IMR-90 (cell line): ENCODE measurements around the gene IGLL1. TPM values are rescaled to one million over a fixed set of nuclear protein-coding genes. Genes with fewer than 3 reads are reported as not detected.

Experiments used
- ATAC-seq: fragments of 200-7000 bp; cut with Tn5 transposase; 2 replicates; pipeline ENCODE4 v1.9.1; 2020; ENCODE audit warnings: low read depth, mild to moderate bottlenecking, moderate library complexity
- BruUV-seq: library from RNA; stranded (reverse); fragments of 400-500 nt; replicated peaks from 2 replicates; lab custom pipeline; 2021; lab: Mats Ljungman, UMichigan
- CTCF ChIA-PET: fragments of 300-600 bp; formaldehyde crosslinking; extraction: SDS; loops from one replicate; lab custom pipeline; 2021; ENCODE audit warnings: antibody characterized with exemption; lab: Yijun Ruan, JAX
- POLR2A ChIA-PET: fragments of 300-600 bp; sonication (Branson Sonifier 250); formaldehyde crosslinking; loops from one replicate; lab custom pipeline; 2022; ENCODE audit warnings: antibody characterized with exemption; ENCODE audit not compliant: unreplicated experiment; lab: Charles Lee
- DNase-seq: peaks from one replicate; pipeline ENCODE4 v3.0.0; 2013
- H2AFZ ChIP-seq: replicated peaks from 2 replicates; pipeline ENCODE3; 2013; ENCODE audit warnings: low read length, mild to moderate bottlenecking; ENCODE audit not compliant: poor library complexity
- H2AK5ac ChIP-seq: 2 replicates; pipeline ENCODE4 v1.6.1; 2013; ENCODE audit warnings: low read depth, low read length, inconsistent platforms
- H2AK9ac ChIP-seq: replicated peaks from 2 replicates; pipeline ENCODE3; 2013; ENCODE audit warnings: mild to moderate bottlenecking, low read depth, low read length, moderate library complexity; ENCODE audit not compliant: poor library complexity
- H2BK120ac ChIP-seq: 2 replicates; pipeline ENCODE4 v1.6.1; 2013; ENCODE audit warnings: low read depth, low read length, inconsistent platforms
- H2BK15ac ChIP-seq: 3 replicates; pipeline ENCODE4 v1.6.1; 2013; ENCODE audit warnings: low read depth, low read length, inconsistent platforms
- H2BK20ac ChIP-seq: 2 replicates; pipeline ENCODE4 v1.6.1; 2013; ENCODE audit warnings: low read depth, mild to moderate bottlenecking, inconsistent platforms, low read length, moderate library complexity
- H2BK5ac ChIP-seq: 2 replicates; pipeline ENCODE4 v1.6.1; 2013; ENCODE audit warnings: mild to moderate bottlenecking, low read depth, low read length, inconsistent platforms; ENCODE audit not compliant: poor library complexity, severe bottlenecking
- H3K14ac ChIP-seq: replicated peaks from 2 replicates; pipeline ENCODE4 v1.6.1; 2013; ENCODE audit warnings: low read depth, low read length, inconsistent platforms
- H3K18ac ChIP-seq: 2 replicates; pipeline ENCODE4 v1.6.1; 2013; ENCODE audit warnings: low read depth, low read length, control low read depth
- H3K23ac ChIP-seq: 2 replicates; pipeline ENCODE4 v1.6.1; 2013; ENCODE audit warnings: low read depth, low read length, inconsistent platforms
- H3K27ac ChIP-seq: 2 replicates; pipeline ENCODE4 v1.5.1; 2013; ENCODE audit warnings: mild to moderate bottlenecking, control low read depth, low read length; ENCODE audit not compliant: insufficient read depth
- H3K27me3 ChIP-seq: 2 replicates; pipeline ENCODE4 v1.6.1; 2013; ENCODE audit warnings: low read length; ENCODE audit not compliant: control insufficient read depth, insufficient read depth
- H3K36me3 ChIP-seq: 2 replicates; pipeline ENCODE4 v1.6.1; 2013; ENCODE audit warnings: low read length, mixed read lengths; ENCODE audit not compliant: control insufficient read depth, insufficient read depth
- H3K4ac ChIP-seq: 2 replicates; pipeline ENCODE4 v1.6.1; 2013; ENCODE audit warnings: low read depth, low read length, inconsistent platforms
- H3K4me1 ChIP-seq: 2 replicates; pipeline ENCODE4 v1.6.1; 2013; ENCODE audit warnings: low read length, mixed read lengths; ENCODE audit not compliant: control insufficient read depth, insufficient read depth
- H3K4me2 ChIP-seq: 2 replicates; pipeline ENCODE4 v1.6.1; 2013; ENCODE audit warnings: low read depth, mild to moderate bottlenecking, control low read depth, low read length, moderate library complexity
- H3K4me3 ChIP-seq: 2 replicates; pipeline ENCODE4 v1.5.1; 2013; ENCODE audit warnings: low read depth, mild to moderate bottlenecking, control low read depth, low read length, moderate library complexity; ENCODE audit not compliant: insufficient read depth
- H3K56ac ChIP-seq: 2 replicates; pipeline ENCODE4 v1.6.1; 2013; ENCODE audit warnings: low read length, inconsistent platforms; ENCODE audit not compliant: insufficient read depth; ENCODE audit errors: extremely low read depth
- H3K79me1 ChIP-seq, 2 experiments: 2 replicates each; pipeline ENCODE4 v1.6.1; 2013; ENCODE audit warnings: low read length in 2 of 2, inconsistent platforms in 1 of 2, low read depth in 1 of 2
- H3K9ac ChIP-seq: 2 replicates; pipeline ENCODE4 v1.6.1; 2013; ENCODE audit warnings: low read depth, low read length, control low read depth
- H3K9me1 ChIP-seq: 2 replicates; pipeline ENCODE4 v1.6.1; 2013; ENCODE audit warnings: low read length, inconsistent platforms; ENCODE audit not compliant: insufficient read depth
- H3K9me3 ChIP-seq: 2 replicates; pipeline ENCODE4 v1.6.1; 2013; ENCODE audit warnings: low read length; ENCODE audit not compliant: control insufficient read depth, insufficient read depth
- H4K20me1 ChIP-seq: 2 replicates; pipeline ENCODE4 v1.6.1; 2013; ENCODE audit warnings: low read length, inconsistent platforms; ENCODE audit not compliant: insufficient read depth
- H4K5ac ChIP-seq: 2 replicates; pipeline ENCODE4 v1.6.1; 2013; ENCODE audit warnings: mild to moderate bottlenecking, low read depth, low read length, control low read depth
- H4K8ac ChIP-seq, 2 experiments: 2 replicates each; pipeline ENCODE4 v1.6.1; 2013; ENCODE audit warnings: low read depth in 2 of 2, low read length in 2 of 2, control low read depth in 1 of 2, inconsistent platforms in 1 of 2
- H4K91ac ChIP-seq: 2 replicates; pipeline ENCODE4 v1.6.1; 2013; ENCODE audit warnings: low read depth, low read length, inconsistent platforms; ENCODE audit not compliant: insufficient read depth
- BHLHE40 ChIP-seq: fragments of 150-350 bp; IDR thresholded peaks from 2 replicates; pipeline ENCODE4 v1.6.1; 2016; ENCODE audit warnings: mild to moderate bottlenecking, low read depth, low read length
- CEBPB ChIP-seq: IDR thresholded peaks from 2 replicates; pipeline ENCODE4 v1.6.1; 2012; ENCODE audit warnings: low read depth, low read length, improper control_type of control experiment
- CHD1 ChIP-seq: IDR thresholded peaks from 2 replicates; pipeline ENCODE4 v1.6.1; 2012; ENCODE audit warnings: low read depth, low read length, improper control_type of control experiment
- ELK1 ChIP-seq: fragments of 150-350 bp; IDR thresholded peaks from 2 replicates; pipeline ENCODE4 v1.6.1; 2016; ENCODE audit warnings: low read depth, mild to moderate bottlenecking, low read length, moderate library complexity, borderline replicate concordance
- FOS ChIP-seq: fragments of 150-350 bp; IDR thresholded peaks from 2 replicates; pipeline ENCODE4 v1.6.1; 2016; ENCODE audit warnings: low read depth, low read length
- MAFK ChIP-seq: IDR thresholded peaks from 2 replicates; pipeline ENCODE4 v1.6.1; 2012; ENCODE audit warnings: low read depth, low read length, improper control_type of control experiment
- MAZ ChIP-seq: IDR thresholded peaks from 2 replicates; pipeline ENCODE4 v1.6.1; 2012; ENCODE audit warnings: low read depth, mild to moderate bottlenecking, low read length, improper control_type of control experiment, moderate library complexity, borderline replicate concordance
- MXI1 ChIP-seq: IDR thresholded peaks from 2 replicates; pipeline ENCODE4 v1.6.1; 2012; ENCODE audit warnings: low read depth, mild to moderate bottlenecking, low read length, moderate library complexity, borderline replicate concordance
- NFE2L2 ChIP-seq: fragments of 150-350 bp; IDR thresholded peaks from 2 replicates; pipeline ENCODE4 v1.6.1; 2016; ENCODE audit warnings: low read depth, mild to moderate bottlenecking, low read length
- POLR2A ChIP-seq: IDR thresholded peaks from 2 replicates; pipeline ENCODE4 v1.6.1; 2012; ENCODE audit warnings: mild to moderate bottlenecking, low read depth, low read length
- RAD21 ChIP-seq: IDR thresholded peaks from 2 replicates; pipeline ENCODE4 v1.6.1; 2012; ENCODE audit warnings: low read length, improper control_type of control experiment
- RCOR1 ChIP-seq: IDR thresholded peaks from 2 replicates; pipeline ENCODE4 v1.6.1; 2012; ENCODE audit warnings: mild to moderate bottlenecking, low read length, improper control_type of control experiment; ENCODE audit not compliant: insufficient replicate concordance
- RFX5 ChIP-seq: IDR thresholded peaks from 2 replicates; pipeline ENCODE4 v1.8.0; 2012; ENCODE audit warnings: low read depth, mild to moderate bottlenecking, low read length, moderate library complexity
- SMC3 ChIP-seq: fragments of 150-350 bp; IDR thresholded peaks from 2 replicates; pipeline ENCODE4 v1.6.1; 2016; ENCODE audit warnings: low read depth, mild to moderate bottlenecking, antibody characterized with exemption, low read length, moderate library complexity
- USF2 ChIP-seq: fragments of 150-350 bp; IDR thresholded peaks from 2 replicates; pipeline ENCODE4 v1.6.1; 2017; ENCODE audit warnings: mild to moderate bottlenecking, antibody characterized with exemption, low read length, low read depth
- WGBS, 2 experiments: methylation state at CpG; one replicate each; pipeline versions ENCODE4 v1.1.5 to v1.1.7; 2013; ENCODE audit warnings: missing lambda C conversion rate in 2 of 2; ENCODE audit not compliant: insufficient read length in 1 of 2; ENCODE audit errors: extremely low coverage in 2 of 2; 5-methylcytosine and 5-hydroxymethylcytosine counted together
- dilution Hi-C: fragments of 300-500 bp; cut with HindIII; formaldehyde crosslinking; loops from one replicate; pipeline ENCODE4 v1.14.3; 2018; ENCODE audit warnings: low sequenced_read_pairs; ENCODE audit not compliant: unreplicated experiment
- in situ Hi-C: fragments of 300-500 bp; cut with MboI; formaldehyde crosslinking; loops from 3 replicates; pipeline ENCODE4 v1.14.3; 2019; ENCODE audit warnings: low sequenced_read_pairs, inconsistent platforms, mixed read lengths
- intact Hi-C: fragments of 100-400 bp; cut with micrococcal nuclease; formaldehyde crosslinking; loops from 2 replicates; pipeline ENCODE4 v1.10.0; 2022
- polyA plus RNA-seq, 3 experiments: library from polyadenylated mRNA; depleted of rRNA; stranded (reverse); fragments of >200 nt; gene quantifications; 2 replicates each; pipeline ENCODE4 v1.2.3, GENCODE V29; 2012; ENCODE audit warnings: low replicate concordance in 1 of 3
- total RNA-seq: library from RNA; depleted of rRNA; stranded (reverse); fragments of >200 nt; gene quantifications from 2 replicates; pipeline ENCODE4 v1.2.3, GENCODE V29; 2012
- TF ChIP-seq, protein P1 (sequence below): conservative IDR thresholded peaks from 2 replicates; pipeline ENCODE4 v1.5.1; 2012; ENCODE audit warnings: mild to moderate bottlenecking, low read depth, low read length, improper control_type of control experiment

IGLL1 gene
- total and polyA plus RNA-seq, 2 of the 4 experiments (the other 2 are of a cell fraction): not detected

DNA sequence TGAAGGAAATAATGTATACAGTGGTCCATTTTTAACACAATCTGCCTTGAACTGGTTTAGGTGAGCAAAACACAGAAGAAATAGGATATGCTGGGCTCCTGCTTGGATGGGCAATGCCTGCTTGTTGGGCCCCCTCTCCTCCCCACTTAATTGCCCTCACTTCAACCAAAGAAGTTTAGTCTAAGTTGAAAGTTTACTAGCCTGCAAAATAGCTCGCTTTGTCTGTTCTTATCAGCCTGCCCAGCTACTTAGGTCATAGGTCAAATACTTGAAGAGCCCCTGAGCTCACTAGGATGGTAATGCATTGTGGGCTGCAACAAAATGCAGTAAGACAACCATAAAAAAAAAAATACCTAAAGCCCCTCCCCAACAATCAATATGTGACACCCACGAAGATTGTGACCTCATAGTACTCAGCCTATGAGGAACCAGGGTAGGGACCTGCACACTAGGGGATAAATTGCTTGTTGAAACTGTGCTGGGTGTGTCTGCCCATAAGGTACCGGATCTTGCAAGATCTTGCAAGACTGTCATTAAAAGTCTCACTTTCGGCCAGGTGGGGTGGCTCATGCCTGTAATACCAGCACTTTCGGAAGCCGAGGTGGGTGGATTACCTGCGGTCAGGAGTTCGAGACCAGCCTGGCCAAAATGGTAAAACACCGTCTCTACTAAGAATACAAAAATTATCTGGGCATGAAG is 41.1 kb upstream of the IGLL1 start:
- dilution Hi-C loops: no loop called here
- Histone ChIP-seq H3K9me3 (no peaks in the 10 kb centered on the region), H2AK5ac (no peak overlapping the region), H4K5ac (no peak overlapping the region), H3K4ac (no peak overlapping the region), H4K8ac (no peak overlapping the region), H2AK9ac (no peak overlapping the region), H2BK120ac (no peak overlapping the region), H4K91ac (no peak overlapping the region), H3K27me3 (no peaks in the 10 kb centered on the region), H3K4me2 (no peak overlapping the region), H3K18ac (no peak overlapping the region), H3K9ac (no peak overlapping the region), H2AFZ (no peak overlapping the region), H3K23ac (no peak overlapping the region), H3K4me3 (no peak overlapping the region), H3K14ac (no peak overlapping the region), H3K27ac (no peak overlapping the region), H2BK15ac (no peak overlapping the region), H3K56ac (no peak overlapping the region), H2BK5ac (no peak overlapping the region), H3K36me3 (no peaks in the 10 kb centered on the region), H3K9me1 (no peaks in the 10 kb centered on the region), H4K20me1 (no peaks in the 10 kb centered on the region), H3K4me1 (no peaks in the 10 kb centered on the region), H3K79me1 (no peaks in the 10 kb centered on the region), H2BK20ac (no peak overlapping the region)
- ATAC-seq (no peak), DNase-seq (no peak)
- POLR2A ChIA-PET: no interaction called here
- in situ Hi-C loops: loop anchor here (10.0 kb wide), 1 partner anchor 234 kb away; the partner anchor contains the start of gene SLC2A11
- TF ChIP-seq, protein P1, sequence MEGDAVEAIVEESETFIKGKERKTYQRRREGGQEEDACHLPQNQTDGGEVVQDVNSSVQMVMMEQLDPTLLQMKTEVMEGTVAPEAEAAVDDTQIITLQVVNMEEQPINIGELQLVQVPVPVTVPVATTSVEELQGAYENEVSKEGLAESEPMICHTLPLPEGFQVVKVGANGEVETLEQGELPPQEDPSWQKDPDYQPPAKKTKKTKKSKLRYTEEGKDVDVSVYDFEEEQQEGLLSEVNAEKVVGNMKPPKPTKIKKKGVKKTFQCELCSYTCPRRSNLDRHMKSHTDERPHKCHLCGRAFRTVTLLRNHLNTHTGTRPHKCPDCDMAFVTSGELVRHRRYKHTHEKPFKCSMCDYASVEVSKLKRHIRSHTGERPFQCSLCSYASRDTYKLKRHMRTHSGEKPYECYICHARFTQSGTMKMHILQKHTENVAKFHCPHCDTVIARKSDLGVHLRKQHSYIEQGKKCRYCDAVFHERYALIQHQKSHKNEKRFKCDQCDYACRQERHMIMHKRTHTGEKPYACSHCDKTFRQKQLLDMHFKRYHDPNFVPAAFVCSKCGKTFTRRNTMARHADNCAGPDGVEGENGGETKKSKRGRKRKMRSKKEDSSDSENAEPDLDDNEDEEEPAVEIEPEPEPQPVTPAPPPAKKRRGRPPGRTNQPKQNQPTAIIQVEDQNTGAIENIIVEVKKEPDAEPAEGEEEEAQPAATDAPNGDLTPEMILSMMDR: no peak
- TF ChIP-seq MXI1: no peak
- no peak for TF ChIP-seq BHLHE40
- no peak for TF ChIP-seq FOS
- TF ChIP-seq RFX5: no peak
- TF ChIP-seq CHD1: no peak
- TF ChIP-seq NFE2L2: no peak
- no peak for TF ChIP-seq SMC3
- TF ChIP-seq RCOR1: no peak
- no peak for TF ChIP-seq MAFK
- no peak for TF ChIP-seq USF2
- no peak for TF ChIP-seq POLR2A
- TF ChIP-seq ELK1: no peak
- no peak for TF ChIP-seq RAD21
- TF ChIP-seq CEBPB: no peak
- TF ChIP-seq MAZ: no peak
- intact Hi-C loops: no loop called here
- CTCF ChIA-PET: no interaction called here
- no TSS peak for BruUV-seq
- 56% methylated on average over 1 of the region's 9 CpGs; no CpG with 5 or more reads in 1 of the 2 experiments for WGBS, 2 experiments
